HFF-Myc (cell line): ENCODE data around the gene CCDC61.

Experiments
- DNase-seq: peaks from one replicate; pipeline ENCODE4 v3.0.0-alpha.2; 2011; ENCODE audit warnings: low read depth; ENCODE audit errors: extremely low read depth
- H3K4me3 ChIP-seq: replicated peaks from 2 replicates; pipeline ENCODE4 v1.5.1; 2011; ENCODE audit warnings: low read depth, mild to moderate bottlenecking, control low read depth, low read length
- CTCF ChIP-seq: IDR thresholded peaks from 2 replicates; pipeline ENCODE4 v1.5.1; 2012; ENCODE audit warnings: mild to moderate bottlenecking, low read depth, low read length, control low read depth; ENCODE audit errors: missing control alignments

CCDC61 gene

DNA sequence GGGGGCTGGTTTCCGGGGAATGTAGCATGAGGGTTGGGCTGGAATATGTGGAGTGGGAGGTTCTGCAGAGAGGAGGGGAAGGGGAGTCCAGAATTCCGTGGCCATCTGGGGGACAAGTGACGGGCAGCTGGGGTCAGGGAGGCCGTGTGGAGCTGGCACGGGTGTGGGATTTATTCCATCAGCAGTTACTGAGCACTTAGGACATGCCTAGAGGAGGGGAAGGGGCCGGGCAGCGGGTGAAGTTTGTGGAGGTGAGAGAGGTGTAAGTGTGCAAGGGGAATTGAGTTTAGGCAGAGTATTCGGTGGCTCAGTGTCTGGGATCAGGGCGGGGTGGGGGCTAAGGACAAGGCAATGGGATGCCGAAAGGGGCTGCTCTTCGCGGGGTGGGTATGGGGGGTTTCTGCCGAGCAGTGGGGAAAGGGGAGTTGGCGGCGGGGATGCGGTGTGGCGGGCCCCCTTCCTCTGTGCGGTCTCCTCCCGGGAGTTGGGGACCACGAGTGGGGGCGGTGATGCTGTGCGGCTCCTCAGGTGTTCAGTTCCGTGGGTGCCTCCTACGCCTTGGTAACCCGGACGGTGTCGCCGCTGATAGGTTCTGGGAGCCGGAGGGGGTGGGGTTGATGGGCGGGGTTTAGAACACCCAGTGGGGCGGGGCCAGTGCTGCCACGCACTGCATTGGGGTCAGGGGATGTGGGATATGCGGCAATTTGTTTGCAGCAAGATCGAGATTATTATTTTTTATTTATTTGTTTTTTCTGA is 5.4 kb downstream of the CCDC61 start:
- no peak for DNase-seq
- TF ChIP-seq CTCF = no peak
- no peak overlapping the region for H3K4me3 ChIP-seq

DNA sequence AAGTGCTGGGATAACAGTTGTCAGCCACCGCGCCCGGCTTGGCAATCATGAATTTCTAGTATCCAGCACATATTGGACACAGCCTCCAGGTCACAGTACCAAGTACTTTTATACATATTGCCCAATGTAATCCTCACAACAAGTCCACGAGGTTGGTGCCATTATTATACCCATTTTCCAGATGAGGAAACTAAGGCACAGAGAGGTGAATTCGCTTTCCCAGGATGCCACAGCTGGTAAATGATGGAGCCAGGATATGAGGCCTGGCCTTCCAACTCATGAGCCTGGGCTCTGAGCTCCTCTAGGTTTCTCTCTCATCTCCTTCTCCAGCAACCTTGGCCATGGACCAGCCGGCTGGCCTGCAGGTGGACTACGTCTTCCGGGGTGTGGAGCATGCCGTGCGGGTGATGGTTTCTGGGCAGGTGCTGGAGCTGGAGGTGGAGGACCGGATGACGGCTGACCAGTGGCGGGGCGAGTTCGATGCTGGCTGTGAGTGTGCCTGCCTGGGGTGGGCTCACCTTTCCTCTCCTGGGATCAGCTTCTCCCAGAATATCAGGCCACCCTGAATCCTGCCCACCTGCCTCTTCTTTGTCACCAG is 7.5 kb downstream of the CCDC61 start:
- TF ChIP-seq CTCF = no peak
- DNase-seq = no peak
- no peak overlapping the region for H3K4me3 ChIP-seq

DNA sequence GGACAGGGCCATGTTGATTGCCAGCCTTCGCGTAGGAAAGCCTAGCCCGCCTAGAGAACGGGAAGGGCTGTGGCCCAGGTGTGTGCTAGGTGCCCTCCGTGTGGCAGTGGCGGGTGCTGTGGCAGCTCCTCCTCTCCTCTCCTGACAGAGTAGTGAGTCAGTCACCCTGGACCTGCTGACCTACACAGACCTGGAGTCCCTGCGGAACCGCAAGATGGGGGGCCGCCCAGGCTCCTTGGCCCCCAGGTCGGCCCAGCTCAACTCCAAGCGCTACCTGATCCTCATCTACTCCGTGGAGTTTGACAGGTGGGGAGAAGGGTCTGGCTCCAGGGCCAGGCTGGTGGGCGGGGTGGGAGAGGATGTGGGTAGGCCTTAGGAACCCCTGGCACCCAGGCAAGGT is 11.1 kb downstream of the CCDC61 start:
- TF ChIP-seq CTCF = no peak
- no peak overlapping the region for H3K4me3 ChIP-seq
- no peak for DNase-seq

DNA sequence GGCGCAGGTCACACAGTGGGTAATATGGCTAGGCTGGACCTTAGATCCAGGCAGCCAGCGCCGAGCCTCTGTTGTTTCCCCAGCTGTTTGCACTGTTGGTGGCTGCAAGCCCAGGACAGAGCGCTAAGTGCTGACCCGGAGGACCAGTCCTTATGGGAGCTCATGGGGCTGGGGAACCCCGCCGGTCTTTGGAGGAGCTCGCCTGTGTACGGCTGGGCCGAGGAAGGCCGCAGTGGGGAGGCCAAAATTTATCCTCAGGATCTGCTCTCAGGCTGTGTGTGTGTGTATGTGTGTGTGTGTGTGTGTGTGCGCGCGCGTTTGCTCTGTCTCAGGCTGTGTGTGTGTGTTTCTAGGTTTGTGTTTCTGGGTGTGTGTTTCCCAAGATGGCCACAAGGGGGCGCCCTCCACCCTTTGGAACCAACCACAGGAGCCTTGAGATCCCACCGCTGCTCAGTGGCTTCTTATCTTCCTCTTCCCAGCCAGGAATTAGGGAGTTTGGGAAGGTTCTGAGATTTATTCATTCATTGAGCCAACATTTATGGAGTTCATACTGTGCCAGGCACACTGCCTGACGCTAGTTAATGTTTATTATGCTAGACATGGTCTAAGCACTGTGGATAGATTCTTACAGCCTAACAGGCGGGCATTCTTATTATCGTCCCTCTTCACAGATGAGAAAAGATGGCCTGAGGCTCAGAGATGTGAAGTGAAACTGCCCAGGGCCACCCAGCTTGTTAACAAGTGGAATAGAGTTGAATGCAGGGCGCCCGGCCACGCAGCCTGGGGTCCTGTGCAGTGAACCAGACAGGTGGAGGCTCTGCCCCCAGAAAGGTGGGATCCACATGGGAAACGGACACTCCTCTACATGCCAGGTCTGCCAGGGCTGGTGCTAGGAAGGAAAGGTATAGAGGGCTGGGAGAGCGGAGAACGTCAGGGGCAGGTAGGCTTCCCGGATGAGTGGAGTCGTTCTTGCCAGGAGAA is 14.6 kb downstream of the CCDC61 start:
- TF ChIP-seq CTCF = peak; percentile 88
- peak; percentile 48 for DNase-seq
- no peak overlapping the region for H3K4me3 ChIP-seq

DNA sequence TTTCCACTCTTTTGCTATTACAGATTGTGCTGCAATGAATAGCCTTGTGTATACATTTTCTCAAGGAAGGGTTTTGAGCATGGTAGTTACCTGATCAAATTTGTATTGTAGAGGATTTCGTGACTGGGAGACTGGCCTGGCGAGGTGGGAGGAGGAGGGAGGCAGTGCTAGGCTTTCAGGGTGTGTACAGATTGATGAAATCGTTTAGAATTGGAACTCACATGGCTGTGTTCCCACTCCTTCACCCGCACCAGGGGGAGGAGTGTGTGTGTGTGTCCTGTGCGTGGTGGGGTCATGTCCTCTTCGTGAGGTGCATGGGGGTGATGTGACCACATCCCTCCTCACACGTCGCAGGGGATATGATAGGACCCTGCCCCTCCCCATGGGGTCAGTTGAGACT is 19.3 kb downstream of the CCDC61 start:
- no peak overlapping the region for H3K4me3 ChIP-seq

More for the DNA sequence above, 19.3 kb downstream of the CCDC61 start:
- DNase-seq = no peak
- TF ChIP-seq CTCF = no peak
